ENCODE measurements around the gene HDAC8.

- TF ChIP-seq CTCF (IDR thresholded peaks at IDR 0.05) (no peak), POLR2A (IDR thresholded peaks at IDR 0.05) (no peak)
Observed at GRCh38 chrX:72396117-72396516, 176.5 kb downstream of the HDAC8 start.

All from lower leg skin (tissue), 3 donors.